Left cardiac atrium (tissue), 4 donors: ENCODE results near the gene LILRB3. TPM values are rescaled to one million over a fixed set of nuclear protein-coding genes. Genes with fewer than 3 reads are reported as not detected.
"Not testable (repeated sequence)": the region's sequence is repeated elsewhere in the genome, so short reads cannot be mapped to it uniquely, and the experiment has no call there.

Source experiments
- ATAC-seq, 2 donors: fragments of 200-7000 bp; cut with Tn5 transposase; one replicate each; pipeline ENCODE4 v1.9.1; 2020; ENCODE audit warnings: mild to moderate bottlenecking in 2 of 2, moderate library complexity in 2 of 2
- DNase-seq: peaks from one replicate; pipeline ENCODE4 v3.0.0-alpha.2; 2020
- intact Hi-C, 2 donors: fragments of 100-400 bp; cut with DNase I; formaldehyde crosslinking; loops; one replicate each; pipeline versions ENCODE4 v1.14.1 to v1.15.1; 2022 to 2023
- total RNA-seq, 2 donors: library from RNA; stranded (reverse); fragmentation: NEBNext Ultra II Directional; extraction: Animal tissue kit (Norgen Biotek cat#: 25700); gene quantifications; one replicate each; pipeline ENCODE4 v1.2.1, GENCODE V29; 2021
- donor health status: DM: no; HTN: yes; CAD: no.
- donor health status: DM: no; HTN: yes; CAD: no; lungs with severe emphysema.
- donor health status: DM: yes; HTN: yes; CAD: no.
- donor health status: Dilated cardiomyopathy.

The LILRB3 gene
- total RNA-seq, 2 donors from 2014 or later = 8.5 to 10.5 TPM

GRCh38 chr19:54217517-54218247 lies 5.1 kb downstream of the LILRB3 start:
- DNase-seq, intact Hi-C loops, ATAC-seq: not testable (repeated sequence)

GRCh38 chr19:54216869-54217268 lies 5.9 kb downstream of the LILRB3 start:
- ATAC-seq (no peak), DNase-seq (no peak)
- intact Hi-C loops = no loop called here

- ATAC-seq, DNase-seq, intact Hi-C loops: not testable (repeated sequence)
Measured at GRCh38 chr19:54214734-54215133, 8.1 kb downstream of the LILRB3 start.

- ATAC-seq, intact Hi-C loops: not testable (repeated sequence)
Measured at GRCh38 chr19:54214217-54214616, 8.6 kb downstream of the LILRB3 start.

GRCh38 chr19:54211235-54211634 lies 11.6 kb downstream of the LILRB3 start:
- no peak for DNase-seq

More at GRCh38 chr19:54214217-54214616, 8.6 kb downstream of the LILRB3 start:
- not testable (repeated sequence) for DNase-seq

GRCh38 chr19:54209811-54210494 lies 12.9 kb downstream of the LILRB3 start:
- ATAC-seq (peak; percentile 71 to 73), DNase-seq (peak; percentile 92)
- intact Hi-C loops = no loop called here

More at GRCh38 chr19:54211235-54211634, 11.6 kb downstream of the LILRB3 start:
- ATAC-seq = no peak
- intact Hi-C loops = no loop called here

GRCh38 chr19:54209058-54209810 lies 13.6 kb downstream of the LILRB3 start:
- DNase-seq (no peak), ATAC-seq (peak; percentile 5 to 14)
- intact Hi-C loops = no loop called here

- no peak for ATAC-seq
- intact Hi-C loops = no loop called here
- DNase-seq = no peak
Measured at GRCh38 chr19:54208784-54209057, 14.1 kb downstream of the LILRB3 start.

GRCh38 chr19:54207983-54208783 lies 14.6 kb downstream of the LILRB3 start:
- peak; percentile 73 for DNase-seq
- ATAC-seq = peak; percentile 62 to 66
- intact Hi-C loops = no loop called here

- intact Hi-C loops = no loop called here
- ATAC-seq (no peak), DNase-seq (no peak)
Measured at GRCh38 chr19:54207676-54207982, 15.2 kb downstream of the LILRB3 start.

- ATAC-seq, intact Hi-C loops, DNase-seq: not testable (repeated sequence)
Measured at GRCh38 chr19:54207193-54207592, 15.6 kb downstream of the LILRB3 start.

GRCh38 chr19:54206831-54207177 lies 16.0 kb downstream of the LILRB3 start:
- DNase-seq (no peak), ATAC-seq (no peak)
- intact Hi-C loops = no loop called here

- intact Hi-C loops = no loop called here
- no peak for ATAC-seq
- no peak for DNase-seq
Measured at GRCh38 chr19:54206030-54206830, 16.6 kb downstream of the LILRB3 start.

- intact Hi-C loops = no loop called here
- no peak for ATAC-seq
- DNase-seq = no peak
Measured at GRCh38 chr19:54204767-54205468, 17.9 kb downstream of the LILRB3 start.

- DNase-seq = no peak
- ATAC-seq = no peak
- intact Hi-C loops = no loop called here
Measured at GRCh38 chr19:54203151-54203611, 19.6 kb downstream of the LILRB3 start.

GRCh38 chr19:54201980-54202379 lies 20.8 kb downstream of the LILRB3 start:
- ATAC-seq (no peak), DNase-seq (no peak)
- intact Hi-C loops = no loop called here

GRCh38 chr19:54201172-54201701 lies 21.6 kb downstream of the LILRB3 start:
- peak in 1 of 2 donors; percentile 0 for ATAC-seq
- no peak for DNase-seq
- intact Hi-C loops = no loop called here

GRCh38 chr19:54199401-54199800 lies 23.4 kb downstream of the LILRB3 start:
- DNase-seq = no peak
- intact Hi-C loops = no loop called here

More at GRCh38 chr19:54199401-54199800, 23.4 kb downstream of the LILRB3 start:
- no peak for ATAC-seq
